Mononuclear cell (primary cell): Measurements from ENCODE around the gene PLLP. TPM values are rescaled to one million over a fixed set of nuclear protein-coding genes. Genes with fewer than 3 reads are reported as not detected.

Source experiments
- total RNA-seq: library from RNA; depleted of rRNA; stranded (reverse); fragments of >200 nt; gene quantifications from one replicate; pipeline ENCODE4 v1.2.3, GENCODE V29; 2012

The PLLP gene
- total RNA-seq, 1 donor: 0.63 TPM

Other genes starting within 250 kb of the PLLP start
- gene CPNE2, start 192.1 kb downstream of the PLLP start, total RNA-seq: 13.3 TPM
- 75.2 TPM for gene PSME3IP1, start 98.6 kb downstream of the PLLP start, total RNA-seq
- 25.4 TPM for gene RSPRY1, start 98.3 kb downstream of the PLLP start, total RNA-seq
- 61.5 TPM for gene ARL2BP, start 39.4 kb downstream of the PLLP start, total RNA-seq
- gene CCL22, start 74.1 kb upstream of the PLLP start, total RNA-seq: not detected
- not detected for gene CX3CL1, start 87.8 kb upstream of the PLLP start, total RNA-seq
- not detected for gene CCL17, start 120.1 kb upstream of the PLLP start, total RNA-seq
- 30.6 TPM for gene CIAPIN1, start 162.7 kb upstream of the PLLP start, total RNA-seq
- 5.6 TPM for gene COQ9, start 162.8 kb upstream of the PLLP start, total RNA-seq
- gene POLR2C, start 178.0 kb upstream of the PLLP start, total RNA-seq: 103 TPM
- 0.94 TPM for gene DOK4, start 201.8 kb upstream of the PLLP start, total RNA-seq